Measurements from ENCODE around the gene CPA5.

GRCh38 chr7:130341882-130342281, 2.7 kb upstream of the CPA5 start:
- no peak for TF ChIP-seq CTCF (IDR thresholded peaks at IDR 0.05)
- no peak for TF ChIP-seq POLR2A (IDR thresholded peaks at IDR 0.05)

All from testis (tissue), 2 donors.